GM12878 (cell line): ENCODE data around the gene IKZF5. TPM values are rescaled to one million over a fixed set of nuclear protein-coding genes. Genes with fewer than 3 reads are reported as not detected.

Source experiments
- ATF3 ChIP-seq: IDR thresholded peaks from 2 replicates; pipeline ENCODE4 v1.6.1; 2011; ENCODE audit warnings: low read depth, mild to moderate bottlenecking, low read length, moderate library complexity, borderline replicate concordance; ENCODE audit errors: extremely low read depth
- BACH1 ChIP-seq: fragments of 450-650 bp; IDR thresholded peaks from 2 replicates; pipeline ENCODE4 v1.6.1; 2017; ENCODE audit warnings: mild to moderate bottlenecking, borderline replicate concordance
- BMI1 ChIP-seq: fragments of 450-650 bp; IDR thresholded peaks from 2 replicates; pipeline ENCODE4 v1.6.1; 2016; ENCODE audit warnings: mild to moderate bottlenecking, moderate library complexity, borderline replicate concordance
- BRCA1 ChIP-seq: IDR thresholded peaks from 2 replicates; pipeline ENCODE4 v1.6.1; 2011; ENCODE audit warnings: low read depth, low read length, improper control_type of control experiment
- CEBPB ChIP-seq, 2 experiments: fragments of 150-350 bp in 1 of 2; IDR thresholded peaks; 2 replicates each; pipeline ENCODE4 v1.6.1; 2012 to 2014; ENCODE audit warnings: low read depth in 2 of 2, low read length in 2 of 2, borderline replicate concordance in 1 of 2, inconsistent platforms in 1 of 2
- CREM ChIP-seq: IDR thresholded peaks from 2 replicates; pipeline ENCODE4 v1.6.1; 2014; ENCODE audit warnings: antibody characterized with exemption, low read depth
- EGR1 ChIP-seq, 2 experiments: IDR thresholded peaks; 1 replicate in 1 of 2; 2 replicates in 1 of 2; pipeline ENCODE4 v1.6.1; 2011 to 2012; ENCODE audit warnings: low read depth in 2 of 2, low read length in 2 of 2, borderline replicate concordance in 1 of 2, mild to moderate bottlenecking in 1 of 2, moderate library complexity in 1 of 2
- ELK1 ChIP-seq: IDR thresholded peaks from 2 replicates; pipeline ENCODE4 v1.6.1; 2012; ENCODE audit warnings: low read depth, low read length, improper control_type of control experiment
- EP300 ChIP-seq, 2 experiments: fragments of 150-350 bp in 1 of 2; IDR thresholded peaks; 2 replicates each; pipeline ENCODE4 v1.6.1; 2011 to 2012; ENCODE audit warnings: low read depth in 2 of 2, low read length in 2 of 2, borderline replicate concordance in 1 of 2, improper control_type of control experiment in 1 of 2, inconsistent platforms in 1 of 2; ENCODE audit not compliant: control insufficient read depth in 1 of 2
- JUND ChIP-seq: IDR thresholded peaks from 2 replicates; pipeline ENCODE4 v1.6.1; 2012; ENCODE audit warnings: low read depth, mild to moderate bottlenecking, low read length, improper control_type of control experiment, moderate library complexity
- MAX ChIP-seq: IDR thresholded peaks from 2 replicates; pipeline ENCODE4 v1.6.1; 2012; ENCODE audit warnings: low read depth, low read length, improper control_type of control experiment
- MEF2B ChIP-seq: fragments of 450-650 bp; IDR thresholded peaks from 2 replicates; pipeline ENCODE4 v1.6.1; 2018; ENCODE audit warnings: mild to moderate bottlenecking, moderate library complexity; ENCODE audit not compliant: partially characterized antibody, poor library complexity, severe bottlenecking
- NFYB ChIP-seq: IDR thresholded peaks from 2 replicates; pipeline ENCODE4 v1.6.1; 2011; ENCODE audit warnings: low read depth, mild to moderate bottlenecking, low read length, improper control_type of control experiment, moderate library complexity; ENCODE audit not compliant: insufficient read depth
- PAX5 ChIP-seq: IDR thresholded peaks from 2 replicates; pipeline ENCODE4 v1.6.1; 2011; ENCODE audit warnings: low read depth, low read length, borderline replicate concordance
- PAX8 ChIP-seq: fragments of 450-650 bp; IDR thresholded peaks from 2 replicates; pipeline ENCODE4 v1.6.1; 2017; ENCODE audit warnings: mild to moderate bottlenecking, moderate library complexity
- RAD21 ChIP-seq: IDR thresholded peaks from 2 replicates; pipeline ENCODE4 v1.6.1; 2011; ENCODE audit warnings: mild to moderate bottlenecking, low read depth, low read length, moderate library complexity; ENCODE audit not compliant: insufficient read depth
- RB1 ChIP-seq: fragments of 450-650 bp; formaldehyde crosslinking; IDR thresholded peaks from 2 replicates; pipeline ENCODE4 v1.6.1; 2017; ENCODE audit warnings: mild to moderate bottlenecking, borderline replicate concordance
- RCOR1 ChIP-seq: conservative IDR thresholded peaks from 2 replicates; pipeline ENCODE4 v1.6.1; 2012; ENCODE audit warnings: low read depth, low read length, improper control_type of control experiment
- SMC3 ChIP-seq: IDR thresholded peaks from 2 replicates; pipeline ENCODE4 v1.6.1; 2011; ENCODE audit warnings: low read length, improper control_type of control experiment, borderline replicate concordance
- SPI1 ChIP-seq: IDR thresholded peaks from 2 replicates; pipeline ENCODE4 v1.6.1; 2011; ENCODE audit warnings: low read depth, mild to moderate bottlenecking, low read length, moderate library complexity, borderline replicate concordance; ENCODE audit not compliant: insufficient read depth
- SREBF2 ChIP-seq: IDR thresholded peaks from 2 replicates; pipeline ENCODE4 v1.6.1; 2012; ENCODE audit warnings: mild to moderate bottlenecking, low read length
- STAT3 ChIP-seq: IDR thresholded peaks from 2 replicates; pipeline ENCODE4 v1.6.1; 2011; ENCODE audit warnings: low read depth, low read length, improper control_type of control experiment
- SUPT20H ChIP-seq: IDR thresholded peaks from 2 replicates; pipeline ENCODE4 v1.6.1; 2011; ENCODE audit warnings: low read depth, mild to moderate bottlenecking, low read length, moderate library complexity, borderline replicate concordance; ENCODE audit not compliant: control insufficient read depth
- TCF3 ChIP-seq: IDR thresholded peaks from 2 replicates; pipeline ENCODE4 v1.6.1; 2012; ENCODE audit warnings: low read depth, mild to moderate bottlenecking, low read length, borderline replicate concordance; ENCODE audit not compliant: insufficient read depth
- YBX1 ChIP-seq: fragments of 450-650 bp; IDR thresholded peaks from 2 replicates; pipeline ENCODE4 v1.6.1; 2016; ENCODE audit warnings: antibody characterized with exemption
- polyA plus RNA-seq, 11 experiments: library from polyadenylated mRNA; depleted of rRNA in 4 of 11; unstranded in 6 of 11; stranded (reverse) in 5 of 11; fragments of >200 nt; fragmentation: Nextera tagmentation in 4 of 11; fragmentation: Illumina TruSeq in 1 of 11; extraction: Ambion mirVana in 4 of 11; extraction: Trizol in 1 of 11; gene quantifications; 1 replicate in 1 of 11; 2 replicates in 10 of 11; pipeline versions ENCODE4 v1.2.1 to v1.2.3, GENCODE V29; 2011 to 2016; ENCODE audit warnings: inconsistent platforms in 2 of 11, missing spikeins in 2 of 11, low read depth in 1 of 11
- total RNA-seq, 4 experiments: library from RNA; depleted of rRNA in 3 of 4; stranded (reverse); fragments of >200 nt in 3 of 4; fragmentation: Illumina TruSeq in 1 of 4; extraction: Trizol in 1 of 4; gene quantifications; 2 replicates each; pipeline versions ENCODE4 v1.2.1 to v1.2.3, GENCODE V29; 2013 to 2021
- TF ChIP-seq, protein P1 (sequence below): fragments of 450-650 bp; conservative IDR thresholded peaks from 2 replicates; pipeline ENCODE4 v1.6.1; 2017; ENCODE audit warnings: mild to moderate bottlenecking, moderate library complexity

The IKZF5 gene
- total and polyA plus RNA-seq, 10 of the 15 experiments (the other 5 are each of a cell fraction or from before 2014, with no cell fraction given), result 5.3 to 23.2 (median 11.8) TPM

- peak; percentile 39; the same call in 1 of the 2 replicates for TF ChIP-seq MAX
- peak; percentile 91 for TF ChIP-seq JUND
- TF ChIP-seq CREM, result peak; percentile 99
- 0 out of 2 replicates have a peak, but pooled peaks have one; percentile 53 for TF ChIP-seq RCOR1
- no peak for TF ChIP-seq NFYB
- peak; percentile 79; the same call in 1 of the 2 replicates for TF ChIP-seq TCF3
- TF ChIP-seq ATF3, result peak; percentile 44; the same call in 1 of the 2 replicates
- TF ChIP-seq YBX1, result no peak
- TF ChIP-seq ELK1, result no peak
- TF ChIP-seq BACH1, result 0 out of 2 replicates have a peak, but pooled peaks have one; percentile 26
- TF ChIP-seq PAX5, result 0 out of 2 replicates have a peak, but pooled peaks have one; percentile 5
- no peak for TF ChIP-seq PAX8
- no peak for TF ChIP-seq SREBF2
- TF ChIP-seq RAD21, result peak; percentile 24; the same call in 1 of the 2 replicates
- TF ChIP-seq MEF2B, result no peak
- peak; percentile 19; the same call in 1 of the 2 replicates for TF ChIP-seq SPI1
- TF ChIP-seq, protein P1, sequence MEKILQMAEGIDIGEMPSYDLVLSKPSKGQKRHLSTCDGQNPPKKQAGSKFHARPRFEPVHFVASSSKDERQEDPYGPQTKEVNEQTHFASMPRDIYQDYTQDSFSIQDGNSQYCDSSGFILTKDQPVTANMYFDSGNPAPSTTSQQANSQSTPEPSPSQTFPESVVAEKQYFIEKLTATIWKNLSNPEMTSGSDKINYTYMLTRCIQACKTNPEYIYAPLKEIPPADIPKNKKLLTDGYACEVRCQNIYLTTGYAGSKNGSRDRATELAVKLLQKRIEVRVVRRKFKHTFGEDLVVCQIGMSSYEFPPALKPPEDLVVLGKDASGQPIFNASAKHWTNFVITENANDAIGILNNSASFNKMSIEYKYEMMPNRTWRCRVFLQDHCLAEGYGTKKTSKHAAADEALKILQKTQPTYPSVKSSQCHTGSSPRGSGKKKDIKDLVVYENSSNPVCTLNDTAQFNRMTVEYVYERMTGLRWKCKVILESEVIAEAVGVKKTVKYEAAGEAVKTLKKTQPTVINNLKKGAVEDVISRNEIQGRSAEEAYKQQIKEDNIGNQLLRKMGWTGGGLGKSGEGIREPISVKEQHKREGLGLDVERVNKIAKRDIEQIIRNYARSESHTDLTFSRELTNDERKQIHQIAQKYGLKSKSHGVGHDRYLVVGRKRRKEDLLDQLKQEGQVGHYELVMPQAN, result peak; percentile 85
- no peak for TF ChIP-seq EGR1 (IDR thresholded peaks at IDR 0.05; ENCODE audit: borderline replicate concordance in 1 of 2, low read depth in 2 of 2, low read length in 2 of 2)
- TF ChIP-seq RB1, result peak; percentile 93; the same call in 1 of the 2 replicates
- TF ChIP-seq BMI1, result no peak
- TF ChIP-seq CEBPB (IDR thresholded peaks at IDR 0.05; ENCODE audit: borderline replicate concordance in 1 of 2, low read depth in 2 of 2, low read length in 2 of 2), result no peak
- no peak for TF ChIP-seq BRCA1
- TF ChIP-seq SUPT20H, result no peak
- TF ChIP-seq EP300 (IDR thresholded peaks at IDR 0.05; ENCODE audit: borderline replicate concordance in 1 of 2, control insufficient read depth in 1 of 2, low read depth in 2 of 2, low read length in 2 of 2), result no peak
- TF ChIP-seq SMC3, result peak; percentile 35; the same call in 1 of the 2 replicates
- no peak for TF ChIP-seq STAT3
Measured at GRCh38 chr10:122980209-122981065, 28.2 kb downstream of the IKZF5 start, which contains the start of gene PSTK (continued).
